C4-2B (cell line): Measurements from ENCODE around the gene FRMD4A.

Experiments used
- H3K27ac ChIP-seq: fragments of 450-650 bp; 2 replicates; pipeline ENCODE4 v1.5.1; 2017
- ZFX ChIP-seq: fragments of 450-650 bp; IDR thresholded peaks from 2 replicates; pipeline ENCODE4 v1.6.1; 2017
- TF ChIP-seq, protein P1 (sequence below): fragments of 450-650 bp; conservative IDR thresholded peaks from 2 replicates; pipeline ENCODE4 v1.5.1; 2017; ENCODE audit warnings: mild to moderate bottlenecking

The FRMD4A gene

DNA sequence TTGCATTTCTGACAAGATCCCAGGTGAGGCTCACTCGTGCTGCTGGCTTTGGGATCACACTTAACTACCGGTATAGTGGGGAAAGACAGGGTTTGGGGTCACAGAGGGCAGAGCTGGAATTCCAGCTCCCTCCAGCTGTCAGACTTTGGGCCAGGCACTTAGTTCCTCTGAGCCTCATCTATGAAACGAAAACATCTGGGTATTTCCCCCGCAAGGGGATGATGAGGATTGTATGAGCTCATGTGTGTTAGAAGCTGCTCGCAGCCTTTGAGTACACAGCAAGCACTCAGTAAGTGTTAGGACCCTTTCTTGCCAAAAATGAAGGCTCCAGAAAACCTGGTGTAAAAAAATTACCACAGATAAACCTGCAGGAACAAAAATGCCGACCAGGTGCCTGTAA is 677.9 kb downstream of the FRMD4A start:
- no peak overlapping the region for H3K27ac ChIP-seq
- no peak for TF ChIP-seq ZFX
- TF ChIP-seq, protein P1, sequence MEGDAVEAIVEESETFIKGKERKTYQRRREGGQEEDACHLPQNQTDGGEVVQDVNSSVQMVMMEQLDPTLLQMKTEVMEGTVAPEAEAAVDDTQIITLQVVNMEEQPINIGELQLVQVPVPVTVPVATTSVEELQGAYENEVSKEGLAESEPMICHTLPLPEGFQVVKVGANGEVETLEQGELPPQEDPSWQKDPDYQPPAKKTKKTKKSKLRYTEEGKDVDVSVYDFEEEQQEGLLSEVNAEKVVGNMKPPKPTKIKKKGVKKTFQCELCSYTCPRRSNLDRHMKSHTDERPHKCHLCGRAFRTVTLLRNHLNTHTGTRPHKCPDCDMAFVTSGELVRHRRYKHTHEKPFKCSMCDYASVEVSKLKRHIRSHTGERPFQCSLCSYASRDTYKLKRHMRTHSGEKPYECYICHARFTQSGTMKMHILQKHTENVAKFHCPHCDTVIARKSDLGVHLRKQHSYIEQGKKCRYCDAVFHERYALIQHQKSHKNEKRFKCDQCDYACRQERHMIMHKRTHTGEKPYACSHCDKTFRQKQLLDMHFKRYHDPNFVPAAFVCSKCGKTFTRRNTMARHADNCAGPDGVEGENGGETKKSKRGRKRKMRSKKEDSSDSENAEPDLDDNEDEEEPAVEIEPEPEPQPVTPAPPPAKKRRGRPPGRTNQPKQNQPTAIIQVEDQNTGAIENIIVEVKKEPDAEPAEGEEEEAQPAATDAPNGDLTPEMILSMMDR: no peak

DNA sequence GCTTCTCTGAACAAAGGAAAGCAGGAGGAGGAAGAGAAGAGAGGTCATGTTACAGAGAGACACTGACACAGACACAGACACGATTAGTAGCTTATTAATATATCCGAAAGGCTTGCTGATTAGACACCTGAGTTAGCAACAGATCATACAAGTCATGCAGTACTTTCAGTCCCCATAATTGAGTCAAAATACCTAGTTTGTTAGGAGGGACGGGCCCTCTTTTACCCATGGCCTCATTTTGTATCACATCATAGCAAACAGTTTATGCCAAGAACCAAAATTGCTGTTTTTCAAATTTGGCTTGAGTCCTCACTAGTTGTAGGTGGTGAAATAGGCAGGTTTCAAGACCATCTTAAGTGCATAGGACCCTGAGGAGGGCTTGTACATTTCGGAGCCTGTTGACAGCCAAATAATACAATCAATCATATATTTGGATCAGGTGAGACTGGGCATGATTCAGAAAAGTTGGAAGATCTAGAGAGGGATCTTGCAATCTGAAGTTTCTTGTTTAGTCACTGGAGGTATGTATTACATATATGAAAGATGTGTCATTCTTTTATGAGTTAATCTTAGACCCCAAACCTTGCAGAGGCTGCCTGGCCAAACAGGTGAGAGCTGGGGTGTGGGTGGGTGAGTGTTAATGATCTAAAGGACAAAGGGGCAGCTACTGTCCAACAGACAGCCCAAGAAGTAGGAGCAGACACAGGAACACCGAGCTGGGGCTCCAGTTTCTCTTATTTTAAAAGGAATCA is 678.6 kb downstream of the FRMD4A start:
- TF ChIP-seq, protein P1: no peak
- TF ChIP-seq ZFX: no peak
- H3K27ac ChIP-seq: no peak overlapping the region

DNA sequence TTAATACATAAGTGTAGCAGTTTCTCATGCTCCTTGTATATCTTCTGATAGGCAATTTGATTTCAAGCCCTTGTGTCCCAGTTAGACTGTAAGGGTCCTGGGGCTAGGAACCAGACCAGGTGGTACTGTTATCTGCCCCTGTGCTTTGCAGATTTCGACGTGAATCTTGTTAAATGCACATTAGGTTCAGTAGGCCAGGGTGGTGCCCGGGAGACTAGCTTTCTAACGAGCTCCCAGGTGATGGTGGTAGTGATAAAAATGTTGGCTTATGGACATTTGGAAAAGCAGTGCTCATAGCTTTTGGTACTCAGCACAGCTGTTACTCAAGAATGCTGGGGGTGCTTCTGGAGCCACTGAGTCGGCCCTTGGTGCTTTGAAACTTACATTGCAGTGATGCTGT is 679.8 kb downstream of the FRMD4A start:
- TF ChIP-seq, protein P1: no peak
- no peak for TF ChIP-seq ZFX
- no peak overlapping the region for H3K27ac ChIP-seq

DNA sequence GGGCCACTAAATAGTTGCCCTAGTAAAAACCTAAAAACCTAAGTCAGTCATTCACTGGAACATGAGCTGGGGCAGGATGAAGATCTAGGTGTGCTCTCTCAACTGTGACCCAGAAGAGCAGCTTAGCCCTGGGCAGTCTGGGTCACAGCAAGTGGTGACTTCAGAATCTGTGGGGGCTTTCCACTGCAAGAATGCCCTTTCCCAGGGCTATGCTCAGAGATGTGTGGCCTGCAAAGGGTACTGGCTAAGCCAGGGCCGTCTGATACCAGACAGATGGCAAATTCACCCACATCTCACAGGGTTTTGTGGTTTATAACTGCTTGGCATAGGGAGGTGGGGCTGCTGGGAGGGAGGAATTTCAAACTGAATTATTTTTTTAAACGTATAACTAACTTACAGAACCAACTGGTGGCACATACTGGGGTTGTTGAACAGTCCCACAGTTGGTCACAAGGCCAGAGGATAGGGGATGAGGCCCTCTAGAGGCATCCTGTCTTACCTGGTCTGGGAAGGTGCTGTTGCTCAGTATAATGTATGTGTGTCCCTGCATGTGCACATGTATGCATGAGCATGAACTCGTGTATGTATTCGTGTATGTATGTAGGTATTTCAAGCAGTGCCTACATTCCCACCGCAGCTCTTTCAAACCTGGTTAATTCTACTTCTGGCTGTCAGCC is 680.7 kb downstream of the FRMD4A start:
- no peak overlapping the region for H3K27ac ChIP-seq
- TF ChIP-seq, protein P1: no peak
- TF ChIP-seq ZFX: no peak

DNA sequence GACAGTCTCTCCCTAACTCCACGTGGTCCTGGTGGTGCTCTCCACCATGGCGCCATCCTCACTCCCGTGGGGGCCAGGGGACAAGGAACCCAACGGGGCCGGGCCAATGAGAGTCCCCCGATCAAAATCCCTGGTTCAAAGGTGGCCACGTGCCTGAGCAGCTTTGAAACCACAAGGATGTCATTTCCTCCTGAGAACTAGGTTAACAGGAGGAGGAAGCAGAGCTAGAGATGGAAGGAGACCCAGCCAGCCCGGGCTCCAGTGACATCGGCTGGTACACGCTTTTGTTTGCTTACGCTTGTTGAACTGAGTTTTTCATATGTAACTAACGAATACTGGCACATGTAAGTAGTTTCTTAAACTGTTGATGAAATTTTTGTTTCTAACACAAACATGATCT is 682.3 kb downstream of the FRMD4A start:
- TF ChIP-seq ZFX: no peak
- TF ChIP-seq, protein P1: no peak
- no peak overlapping the region for H3K27ac ChIP-seq

DNA sequence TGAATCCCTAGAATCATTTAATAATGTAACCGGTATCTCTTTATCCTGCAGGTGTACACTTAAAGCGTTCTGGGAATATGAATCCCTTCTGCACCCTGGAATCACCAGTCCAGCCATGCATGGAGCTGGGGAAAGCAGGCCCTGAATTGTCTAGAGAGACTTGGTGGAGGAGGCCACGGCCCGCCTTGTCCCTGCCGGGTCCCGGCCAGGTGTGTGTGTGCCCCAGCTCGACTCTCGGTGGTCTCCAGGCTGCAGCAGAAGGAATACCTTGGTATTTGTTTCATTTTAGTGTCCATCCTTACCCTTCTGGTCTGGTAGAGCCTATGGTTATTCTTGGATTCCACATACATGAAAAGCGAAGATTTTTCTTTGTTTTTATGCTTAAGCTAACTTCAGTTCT is 685.9 kb downstream of the FRMD4A start:
- TF ChIP-seq, protein P1: no peak
- no peak for TF ChIP-seq ZFX
- H3K27ac ChIP-seq: no peak overlapping the region

DNA sequence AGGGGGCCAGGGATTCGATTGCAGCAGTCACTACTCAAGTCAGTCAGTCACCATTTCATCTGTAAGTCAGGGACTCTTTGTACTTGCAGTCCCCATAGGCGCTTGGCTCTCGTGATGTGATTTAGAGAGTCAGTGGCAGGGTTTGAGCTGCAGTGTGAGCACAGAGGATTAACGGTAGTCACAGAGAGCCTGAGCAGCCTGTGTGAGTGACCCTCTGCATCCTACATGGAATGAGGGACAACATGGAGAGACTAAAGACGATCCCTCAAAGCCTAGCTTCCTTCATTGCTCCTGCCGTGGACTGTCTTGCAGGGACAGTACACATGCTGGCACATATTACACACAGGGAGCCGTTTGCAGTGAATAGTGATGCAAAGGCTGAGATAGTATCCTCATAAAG is 687.7 kb downstream of the FRMD4A start:
- TF ChIP-seq, protein P1: no peak
- no peak for TF ChIP-seq ZFX
- H3K27ac ChIP-seq: no peak overlapping the region
